ENCODE measurements around the gene DYNC2H1.

DYNC2H1 gene

DNA sequence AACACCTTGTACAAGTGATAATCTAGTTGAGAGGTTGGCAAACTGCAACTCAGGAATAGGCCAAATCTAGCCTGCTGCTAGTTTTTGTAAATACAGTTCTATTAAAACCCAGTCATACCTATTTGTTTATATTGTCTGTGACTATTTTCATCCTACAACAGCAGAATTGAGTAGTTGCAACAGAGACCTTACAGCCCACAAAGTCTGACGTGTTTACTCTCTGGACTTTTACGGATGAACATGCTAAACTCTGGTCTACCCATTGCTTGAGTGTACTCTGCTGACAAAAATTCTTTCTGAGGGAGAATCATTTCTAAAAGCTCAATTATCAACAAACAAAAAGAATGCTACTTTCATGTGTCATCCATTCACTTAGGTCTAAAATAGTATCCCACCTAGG, 287.0 kb downstream of the DYNC2H1 start:
- H3K27ac ChIP-seq, result no peak overlapping the region
- no peak for TF ChIP-seq ZFX (IDR thresholded peaks at IDR 0.05)
- TF ChIP-seq, protein P1, sequence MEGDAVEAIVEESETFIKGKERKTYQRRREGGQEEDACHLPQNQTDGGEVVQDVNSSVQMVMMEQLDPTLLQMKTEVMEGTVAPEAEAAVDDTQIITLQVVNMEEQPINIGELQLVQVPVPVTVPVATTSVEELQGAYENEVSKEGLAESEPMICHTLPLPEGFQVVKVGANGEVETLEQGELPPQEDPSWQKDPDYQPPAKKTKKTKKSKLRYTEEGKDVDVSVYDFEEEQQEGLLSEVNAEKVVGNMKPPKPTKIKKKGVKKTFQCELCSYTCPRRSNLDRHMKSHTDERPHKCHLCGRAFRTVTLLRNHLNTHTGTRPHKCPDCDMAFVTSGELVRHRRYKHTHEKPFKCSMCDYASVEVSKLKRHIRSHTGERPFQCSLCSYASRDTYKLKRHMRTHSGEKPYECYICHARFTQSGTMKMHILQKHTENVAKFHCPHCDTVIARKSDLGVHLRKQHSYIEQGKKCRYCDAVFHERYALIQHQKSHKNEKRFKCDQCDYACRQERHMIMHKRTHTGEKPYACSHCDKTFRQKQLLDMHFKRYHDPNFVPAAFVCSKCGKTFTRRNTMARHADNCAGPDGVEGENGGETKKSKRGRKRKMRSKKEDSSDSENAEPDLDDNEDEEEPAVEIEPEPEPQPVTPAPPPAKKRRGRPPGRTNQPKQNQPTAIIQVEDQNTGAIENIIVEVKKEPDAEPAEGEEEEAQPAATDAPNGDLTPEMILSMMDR (conservative IDR thresholded peaks at IDR 0.05), result no peak

DNA sequence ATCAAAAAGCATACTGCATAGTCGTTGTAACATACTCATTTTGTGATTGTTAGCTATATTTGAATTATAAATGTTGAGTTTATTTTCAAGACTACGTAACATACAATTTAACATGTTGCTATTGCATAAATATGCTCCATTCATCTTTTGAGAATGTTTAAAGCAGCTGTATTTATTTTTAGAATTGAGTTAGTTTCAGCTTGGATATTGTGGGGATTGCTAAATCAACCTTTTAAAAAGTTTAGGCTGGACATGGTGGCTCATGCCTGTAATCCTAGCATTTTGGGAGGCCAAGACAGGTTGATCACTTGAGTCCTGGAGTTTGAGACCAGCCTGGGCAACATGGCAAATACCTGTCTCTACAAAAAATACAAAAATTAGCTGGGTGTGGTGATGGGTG, 288.1 kb downstream of the DYNC2H1 start:
- no peak overlapping the region for H3K27ac ChIP-seq
- TF ChIP-seq, protein P1 (conservative IDR thresholded peaks at IDR 0.05), result no peak
- TF ChIP-seq ZFX (IDR thresholded peaks at IDR 0.05), result no peak

DNA sequence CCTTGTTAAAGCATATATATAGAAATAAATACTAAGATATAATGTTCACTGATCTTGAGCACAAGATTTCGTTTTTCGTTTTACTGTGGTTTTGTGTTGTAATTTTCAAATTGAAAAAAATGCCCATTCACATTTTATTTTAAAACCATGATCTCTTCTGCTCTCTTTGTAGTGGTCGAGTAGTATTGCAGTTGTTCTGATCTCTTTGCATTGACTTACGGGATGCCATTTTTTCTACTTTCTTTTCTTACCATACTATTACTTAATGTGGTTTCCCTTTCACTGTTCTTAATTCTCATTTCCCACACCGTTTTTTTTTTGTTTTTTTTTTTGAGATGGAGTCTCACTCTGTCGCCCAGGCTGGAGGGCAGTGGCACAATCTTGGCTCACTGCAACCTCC, 289.6 kb downstream of the DYNC2H1 start:
- TF ChIP-seq, protein P1 (conservative IDR thresholded peaks at IDR 0.05), result no peak
- no peak for TF ChIP-seq ZFX (IDR thresholded peaks at IDR 0.05)
- H3K27ac ChIP-seq, result no peak overlapping the region

DNA sequence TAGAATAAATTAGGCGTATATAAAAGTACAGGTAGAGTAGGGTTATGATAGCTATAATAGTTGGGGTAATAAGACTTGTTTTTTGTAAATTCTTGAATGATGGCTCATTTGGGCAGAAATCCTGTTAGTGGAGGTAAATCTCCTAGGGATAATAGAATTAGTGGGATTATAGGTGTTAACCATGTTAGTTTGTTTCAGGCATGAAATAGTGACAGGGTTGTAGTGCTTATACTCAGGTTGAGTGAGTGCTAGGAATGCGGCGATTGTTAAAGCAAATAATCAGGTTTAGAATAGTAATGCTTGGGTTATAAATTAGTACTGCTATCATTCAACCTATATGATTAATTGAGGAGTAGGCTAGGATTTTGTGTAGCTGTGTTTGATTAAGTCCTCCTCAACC, 297.1 kb downstream of the DYNC2H1 start:
- TF ChIP-seq, protein P1 (conservative IDR thresholded peaks at IDR 0.05), result no peak
- no peak for TF ChIP-seq ZFX (IDR thresholded peaks at IDR 0.05)
- H3K27ac ChIP-seq, result no peak overlapping the region

DNA sequence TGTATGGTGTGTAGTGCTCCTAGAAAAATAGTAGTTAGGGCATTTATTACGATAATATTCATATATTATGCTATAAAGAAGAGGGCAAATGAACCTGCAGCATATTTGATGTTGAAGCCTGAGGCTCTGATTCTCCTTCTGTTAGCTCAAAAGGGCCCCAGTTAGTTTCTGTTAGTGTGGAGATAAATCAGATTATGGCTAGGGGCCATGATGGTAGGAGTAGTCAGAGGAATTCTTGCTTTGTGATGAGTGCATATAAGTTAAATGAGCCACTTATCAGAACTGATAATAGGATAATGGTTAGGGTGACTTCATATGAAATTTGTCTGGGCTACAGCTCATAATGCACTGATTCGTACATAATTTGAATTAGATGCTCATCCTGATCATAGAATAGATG, 298.4 kb downstream of the DYNC2H1 start:
- TF ChIP-seq, protein P1 (conservative IDR thresholded peaks at IDR 0.05), result no peak
- TF ChIP-seq ZFX (IDR thresholded peaks at IDR 0.05), result no peak
- H3K27ac ChIP-seq, result no peak overlapping the region

DNA sequence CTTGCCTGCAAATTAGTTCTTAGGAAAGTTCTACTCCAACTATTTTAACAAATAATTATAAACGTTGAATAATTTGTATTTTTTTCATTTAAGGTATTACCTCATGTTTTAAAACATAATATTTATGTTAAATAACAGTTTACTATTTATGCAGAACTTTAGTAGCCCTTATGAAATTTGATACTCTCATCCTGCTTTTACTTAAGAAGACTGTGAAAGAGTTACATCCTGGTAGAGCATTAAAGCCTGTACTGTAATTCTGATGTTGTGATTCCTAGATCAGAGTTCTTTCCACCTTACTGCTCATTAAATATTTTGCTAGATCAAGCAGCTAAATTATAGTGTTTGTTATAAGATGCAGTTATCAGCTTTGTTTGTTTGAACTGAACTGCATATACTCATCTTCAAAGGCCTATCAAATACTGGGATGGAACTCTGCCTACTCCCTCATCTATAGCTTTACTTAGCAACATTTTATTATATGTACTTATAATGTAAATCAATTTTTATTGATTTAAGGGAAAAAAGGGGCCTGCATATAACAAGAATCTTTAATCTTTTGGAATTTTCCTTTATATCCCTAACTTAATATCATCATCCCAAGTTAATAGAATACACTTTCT, 304.2 kb downstream of the DYNC2H1 start:
- H3K27ac ChIP-seq, result no peak overlapping the region
- no peak for TF ChIP-seq ZFX (IDR thresholded peaks at IDR 0.05)
- TF ChIP-seq, protein P1 (conservative IDR thresholded peaks at IDR 0.05), result no peak

DNA sequence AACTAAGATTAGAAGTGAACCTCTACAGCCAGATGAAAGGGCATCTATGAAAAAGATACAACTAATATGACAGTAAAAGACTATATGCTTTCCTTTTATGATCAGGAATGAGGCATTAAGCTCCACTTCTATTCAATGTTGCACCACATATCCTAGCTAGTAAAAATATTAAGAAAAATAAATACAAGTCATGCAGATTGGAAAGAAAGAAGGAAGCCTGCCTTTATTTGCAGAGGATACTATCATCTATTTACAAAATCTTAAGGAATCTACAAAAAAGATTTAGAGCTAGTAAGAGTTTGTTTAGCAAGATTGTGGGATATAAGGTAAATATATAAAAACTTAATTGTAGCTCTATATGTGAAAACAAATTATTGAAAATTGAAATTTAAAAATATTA, 308.8 kb downstream of the DYNC2H1 start:
- no peak overlapping the region; the same call in 1 of the 2 replicates for H3K27ac ChIP-seq
- TF ChIP-seq ZFX (IDR thresholded peaks at IDR 0.05), result no peak
- TF ChIP-seq, protein P1 (conservative IDR thresholded peaks at IDR 0.05), result no peak

All from C4-2B (cell line).